ENCODE results near the gene AGBL3.

AGBL3 gene

GRCh38 chr7:134966691-134967090 lies 19.6 kb upstream of the AGBL3 start:
- TF ChIP-seq CTCF (IDR thresholded peaks at IDR 0.05), result no peak

- no peak for TF ChIP-seq CTCF (IDR thresholded peaks at IDR 0.05)
Measured at GRCh38 chr7:134968110-134968509, 18.2 kb upstream of the AGBL3 start.

- TF ChIP-seq CTCF (IDR thresholded peaks at IDR 0.05), result no peak
Measured at GRCh38 chr7:134985894-134986362, 380 bp upstream of the AGBL3 start.

- no peak for TF ChIP-seq CTCF (IDR thresholded peaks at IDR 0.05)
Measured at GRCh38 chr7:134988161-134988560, 1.9 kb downstream of the AGBL3 start.

GRCh38 chr7:134991469-134992339 lies 5.4 kb downstream of the AGBL3 start:
- no peak for TF ChIP-seq CTCF (IDR thresholded peaks at IDR 0.05)

- no peak for TF ChIP-seq CTCF (IDR thresholded peaks at IDR 0.05)
Measured at GRCh38 chr7:134992626-134993179, 6.4 kb downstream of the AGBL3 start.

GRCh38 chr7:134993877-134994456 lies 7.7 kb downstream of the AGBL3 start:
- TF ChIP-seq CTCF (IDR thresholded peaks at IDR 0.05), result no peak

All from LNCAP (cell line).